Adipocyte (in vitro differentiated cells): ENCODE results near the gene TFRC.

ENCODE experiments used
- DNase-seq: peaks from one replicate; pipeline ENCODE4 v3.0.0-alpha.2; 2015; ENCODE audit warnings: low read depth
- H3K27me3 ChIP-seq: replicated peaks from 2 replicates; pipeline ENCODE4 v1.7.0; 2013; ENCODE audit warnings: mild to moderate bottlenecking, low read length, moderate library complexity; ENCODE audit not compliant: control insufficient read depth, insufficient read depth
- H3K36me3 ChIP-seq: 2 replicates; pipeline ENCODE4 v1.7.0; 2013; ENCODE audit warnings: low read length, mild to moderate bottlenecking, moderate library complexity; ENCODE audit not compliant: control insufficient read depth, insufficient read depth, severe bottlenecking
- H3K4me1 ChIP-seq: 2 replicates; pipeline ENCODE4 v1.7.0; 2013; ENCODE audit warnings: mild to moderate bottlenecking, low read length, moderate library complexity; ENCODE audit not compliant: control insufficient read depth, insufficient read depth
- H3K4me3 ChIP-seq: 2 replicates; pipeline ENCODE4 v1.7.0; 2013; ENCODE audit warnings: mild to moderate bottlenecking, low read length, moderate library complexity
- H3K9ac ChIP-seq: 2 replicates; pipeline ENCODE4 v1.7.0; 2013; ENCODE audit warnings: mild to moderate bottlenecking, low read length, moderate library complexity
- H3K9me3 ChIP-seq: 2 replicates; pipeline ENCODE4 v1.7.0; 2013; ENCODE audit warnings: mild to moderate bottlenecking, low read length, moderate library complexity; ENCODE audit not compliant: control insufficient read depth

TFRC gene

GRCh38 chr3:196081834-196082618 lies at the start of gene TFRC:
TFRC (minus strand) TSS chr3:196082090; CDS start chr3:196077099, 4,991 bp downstream.
- peak; percentile 97 for DNase-seq
- Histone ChIP-seq H3K4me3 (peak within 1 kb of the TSS; percentile 91), H3K9me3 (no peaks in the 10 kb centered on the region), H3K27me3 (peaks cover 5% of the 10 kb centered on the region), H3K36me3 (no peaks in the 10 kb centered on the region), H3K4me1 (peaks cover 19% of the 10 kb centered on the region), H3K9ac (peak within 1 kb of the TSS; percentile 89)

DNA sequence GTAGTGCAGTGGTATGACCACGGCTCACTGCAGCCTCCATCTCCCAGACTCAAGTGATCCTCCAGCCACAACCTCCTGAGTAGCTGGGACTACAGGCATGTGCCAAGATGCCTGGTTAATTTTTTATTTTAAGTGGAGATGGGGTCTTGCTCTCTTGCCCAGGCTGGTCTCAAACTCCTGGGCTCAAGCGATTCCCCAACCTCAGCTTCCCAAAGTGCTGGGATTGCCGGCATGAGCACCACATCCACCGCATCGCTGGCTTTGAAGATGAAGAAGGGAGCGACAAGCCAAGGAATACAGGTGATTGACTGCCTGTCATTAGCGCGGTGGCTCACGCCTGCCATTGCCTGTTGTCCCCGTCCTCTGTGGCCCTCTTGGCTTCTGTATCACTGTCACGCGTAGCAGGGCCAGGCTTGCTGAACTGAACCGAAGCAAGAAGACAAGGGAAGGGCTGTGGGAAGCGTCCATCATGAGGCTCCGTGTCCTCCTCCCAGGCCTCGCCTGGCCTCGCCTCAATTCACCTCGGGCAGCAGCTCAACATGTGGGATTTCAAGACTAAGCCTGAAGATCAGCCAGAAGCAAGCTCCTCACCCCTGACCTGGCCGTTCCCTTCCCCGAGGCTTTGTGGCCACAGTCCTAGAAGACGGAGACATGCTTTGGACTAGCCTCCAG lies 46.4 kb upstream of the TFRC start:
- Histone ChIP-seq H3K9me3 (no peaks in the 10 kb centered on the region), H3K4me1 (no peaks in the 10 kb centered on the region), H3K4me3 (no peak overlapping the region), H3K9ac (no peak overlapping the region), H3K36me3 (no peaks in the 10 kb centered on the region), H3K27me3 (peaks cover 27% of the 10 kb centered on the region)
- DNase-seq, result no peak

- Histone ChIP-seq H3K36me3 (no peaks in the 10 kb centered on the region), H3K4me3 (no peak overlapping the region), H3K9ac (no peak overlapping the region), H3K4me1 (no peaks in the 10 kb centered on the region), H3K9me3 (no peaks in the 10 kb centered on the region), H3K27me3 (peaks cover 33% of the 10 kb centered on the region)
- DNase-seq, result no peak
Measured at GRCh38 chr3:196127308-196128040, 45.6 kb upstream of the TFRC start.

- no peak for DNase-seq
- H3K9ac ChIP-seq, result no peak overlapping the region
- no peaks in the 10 kb centered on the region for H3K36me3 ChIP-seq
- H3K9me3 ChIP-seq, result no peaks in the 10 kb centered on the region
- H3K4me1 ChIP-seq, result no peaks in the 10 kb centered on the region
- H3K27me3 ChIP-seq, result peaks cover 39% of the 10 kb centered on the region
- H3K4me3 ChIP-seq, result no peak overlapping the region
Measured at GRCh38 chr3:196124608-196125007, 42.7 kb upstream of the TFRC start.

GRCh38 chr3:196122688-196123046 lies 40.8 kb upstream of the TFRC start:
- Histone ChIP-seq H3K9me3 (no peaks in the 10 kb centered on the region), H3K9ac (no peak overlapping the region), H3K4me1 (no peaks in the 10 kb centered on the region), H3K36me3 (no peaks in the 10 kb centered on the region), H3K4me3 (no peak overlapping the region), H3K27me3 (peaks cover 25% of the 10 kb centered on the region)
- no peak for DNase-seq

DNA sequence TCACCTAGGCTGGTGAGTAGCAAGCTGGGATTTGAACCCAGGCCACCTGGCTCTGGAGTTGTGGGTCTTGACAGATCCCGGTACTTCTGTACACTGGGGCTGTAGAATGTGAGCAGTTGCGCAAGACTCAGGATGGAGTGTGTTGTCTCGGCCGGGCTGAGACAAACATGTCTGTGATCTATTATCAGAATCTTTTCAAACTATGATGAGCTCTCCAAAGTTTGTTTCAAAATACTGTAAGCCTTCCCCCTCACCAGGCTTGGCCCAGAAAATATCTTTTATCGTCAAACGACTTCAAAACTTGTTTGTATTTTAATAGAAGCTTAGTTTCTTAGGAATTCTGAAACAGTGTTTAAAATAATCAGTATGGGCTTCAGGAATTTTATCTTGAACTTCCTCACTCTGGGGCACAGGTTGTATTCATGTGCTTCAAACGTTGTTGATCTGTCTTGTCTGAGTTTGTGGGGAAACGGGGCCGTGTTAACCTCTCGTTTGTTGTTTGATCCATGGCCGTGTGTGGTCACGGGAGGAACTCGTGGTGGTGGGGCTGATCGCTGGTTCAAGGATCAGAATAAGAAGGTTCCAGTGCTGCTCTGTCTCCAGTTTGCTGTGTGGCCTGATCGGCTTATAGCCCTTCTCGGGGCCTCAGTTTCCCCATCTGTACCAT lies 40.3 kb upstream of the TFRC start:
- peaks cover 20% of the 10 kb centered on the region for H3K27me3 ChIP-seq
- no peak overlapping the region for H3K9ac ChIP-seq
- H3K4me1 ChIP-seq, result no peaks in the 10 kb centered on the region
- DNase-seq, result no peak
- no peaks in the 10 kb centered on the region for H3K9me3 ChIP-seq
- H3K4me3 ChIP-seq, result no peak overlapping the region
- no peaks in the 10 kb centered on the region for H3K36me3 ChIP-seq

GRCh38 chr3:196121066-196121465 lies 39.2 kb upstream of the TFRC start:
- Histone ChIP-seq H3K4me1 (no peaks in the 10 kb centered on the region), H3K4me3 (no peak overlapping the region), H3K9ac (no peak overlapping the region), H3K27me3 (peaks cover 19% of the 10 kb centered on the region), H3K36me3 (no peaks in the 10 kb centered on the region), H3K9me3 (no peaks in the 10 kb centered on the region)
- DNase-seq, result no peak

GRCh38 chr3:196120291-196120951 lies 38.5 kb upstream of the TFRC start:
- Histone ChIP-seq H3K36me3 (no peaks in the 10 kb centered on the region), H3K9ac (no peak overlapping the region), H3K27me3 (peaks cover 19% of the 10 kb centered on the region), H3K4me1 (no peaks in the 10 kb centered on the region), H3K9me3 (no peaks in the 10 kb centered on the region), H3K4me3 (no peak overlapping the region)
- no peak for DNase-seq

DNA sequence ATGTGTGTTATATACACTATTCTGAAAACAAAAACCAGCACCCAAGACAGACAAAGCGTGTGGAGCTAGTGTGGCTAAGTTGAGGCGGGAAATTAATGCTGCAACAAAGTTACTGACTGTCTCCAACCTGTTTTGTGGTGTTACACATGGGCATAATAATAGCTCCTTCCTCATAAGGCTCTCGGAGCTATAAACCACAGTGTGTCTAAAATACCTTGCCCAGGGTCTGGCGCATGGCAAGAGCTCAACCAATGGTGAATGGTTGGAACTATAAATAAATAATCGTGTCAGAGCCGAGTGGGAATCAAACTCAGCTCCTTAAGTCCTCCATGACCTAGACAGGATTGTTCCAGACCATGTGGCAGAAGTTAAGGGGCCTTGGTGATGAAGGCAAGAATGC lies 35.9 kb upstream of the TFRC start:
- no peak for DNase-seq
- Histone ChIP-seq H3K27me3 (peaks cover 14% of the 10 kb centered on the region), H3K36me3 (no peaks in the 10 kb centered on the region), H3K9me3 (no peaks in the 10 kb centered on the region), H3K4me3 (no peak overlapping the region), H3K9ac (no peak overlapping the region), H3K4me1 (no peaks in the 10 kb centered on the region)

DNA sequence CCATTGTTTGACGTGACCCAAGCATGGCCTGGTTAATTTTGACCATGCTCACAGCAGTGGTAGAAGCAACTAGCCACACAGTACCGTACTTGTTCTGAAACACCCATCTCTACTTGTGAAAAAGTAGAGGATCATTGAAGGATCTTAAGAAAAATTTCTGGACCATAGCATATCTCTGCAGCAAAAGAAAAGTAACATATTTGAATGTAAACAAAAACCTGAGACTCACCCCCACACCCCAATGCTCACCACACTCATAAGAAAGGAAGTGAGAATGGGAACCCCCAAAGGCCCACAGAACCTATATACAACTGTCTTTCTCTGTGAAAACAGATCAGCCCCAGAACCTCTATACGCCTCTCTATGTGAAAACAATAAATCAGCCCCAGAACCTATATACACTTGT lies 33.8 kb upstream of the TFRC start:
- H3K4me1 ChIP-seq, result no peaks in the 10 kb centered on the region
- H3K27me3 ChIP-seq, result peaks cover 9% of the 10 kb centered on the region
- H3K9ac ChIP-seq, result no peak overlapping the region
- no peaks in the 10 kb centered on the region for H3K9me3 ChIP-seq
- no peak for DNase-seq
- no peak overlapping the region for H3K4me3 ChIP-seq
- no peaks in the 10 kb centered on the region for H3K36me3 ChIP-seq
